ENCODE data around the gene ACKR3. TPM values are rescaled to one million over a fixed set of nuclear protein-coding genes. Genes with fewer than 3 reads are reported as not detected.

The ACKR3 gene
- total RNA-seq, 2 donors from 2014 or later, result 3.5 to 10.1 TPM

DNA sequence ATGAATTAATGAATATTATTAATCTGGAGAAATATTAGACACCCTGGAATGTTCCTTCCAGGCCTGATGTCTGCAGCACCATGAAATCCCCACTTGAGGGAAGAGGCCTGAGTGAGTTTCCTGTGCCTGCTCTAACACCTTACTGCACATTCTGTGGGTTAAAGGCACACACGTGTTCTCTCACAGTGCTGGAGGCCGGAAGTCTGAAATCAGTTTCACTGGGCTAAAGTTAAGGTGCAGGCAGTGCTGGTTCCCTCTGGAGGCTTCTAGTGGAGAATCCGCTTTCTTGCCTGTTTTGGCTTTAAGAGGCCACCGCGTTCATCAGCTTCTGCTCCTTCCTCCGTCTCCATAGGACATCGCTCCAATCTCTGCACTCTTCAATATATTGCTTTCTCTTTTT, 48.7 kb downstream of the ACKR3 start:
- Histone ChIP-seq H3K27ac (no peak overlapping the region), H3K27me3 (no peaks in the 10 kb centered on the region), H3K9ac (ENCODE audit: low read depth in 2 of 2, low read length in 2 of 2) (no peak overlapping the region), H3K4me1 (no peaks in the 10 kb centered on the region), H3K4me3 (no peak overlapping the region), H3K9me3 (no peaks in the 10 kb centered on the region), H3K36me3 (no peaks in the 10 kb centered on the region)
- TF ChIP-seq, protein P1, sequence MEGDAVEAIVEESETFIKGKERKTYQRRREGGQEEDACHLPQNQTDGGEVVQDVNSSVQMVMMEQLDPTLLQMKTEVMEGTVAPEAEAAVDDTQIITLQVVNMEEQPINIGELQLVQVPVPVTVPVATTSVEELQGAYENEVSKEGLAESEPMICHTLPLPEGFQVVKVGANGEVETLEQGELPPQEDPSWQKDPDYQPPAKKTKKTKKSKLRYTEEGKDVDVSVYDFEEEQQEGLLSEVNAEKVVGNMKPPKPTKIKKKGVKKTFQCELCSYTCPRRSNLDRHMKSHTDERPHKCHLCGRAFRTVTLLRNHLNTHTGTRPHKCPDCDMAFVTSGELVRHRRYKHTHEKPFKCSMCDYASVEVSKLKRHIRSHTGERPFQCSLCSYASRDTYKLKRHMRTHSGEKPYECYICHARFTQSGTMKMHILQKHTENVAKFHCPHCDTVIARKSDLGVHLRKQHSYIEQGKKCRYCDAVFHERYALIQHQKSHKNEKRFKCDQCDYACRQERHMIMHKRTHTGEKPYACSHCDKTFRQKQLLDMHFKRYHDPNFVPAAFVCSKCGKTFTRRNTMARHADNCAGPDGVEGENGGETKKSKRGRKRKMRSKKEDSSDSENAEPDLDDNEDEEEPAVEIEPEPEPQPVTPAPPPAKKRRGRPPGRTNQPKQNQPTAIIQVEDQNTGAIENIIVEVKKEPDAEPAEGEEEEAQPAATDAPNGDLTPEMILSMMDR (IDR thresholded peaks at IDR 0.05), result no peak
- DNase-seq, result no peak
- intact Hi-C loops (cut with DNase I), result no loop called here

DNA sequence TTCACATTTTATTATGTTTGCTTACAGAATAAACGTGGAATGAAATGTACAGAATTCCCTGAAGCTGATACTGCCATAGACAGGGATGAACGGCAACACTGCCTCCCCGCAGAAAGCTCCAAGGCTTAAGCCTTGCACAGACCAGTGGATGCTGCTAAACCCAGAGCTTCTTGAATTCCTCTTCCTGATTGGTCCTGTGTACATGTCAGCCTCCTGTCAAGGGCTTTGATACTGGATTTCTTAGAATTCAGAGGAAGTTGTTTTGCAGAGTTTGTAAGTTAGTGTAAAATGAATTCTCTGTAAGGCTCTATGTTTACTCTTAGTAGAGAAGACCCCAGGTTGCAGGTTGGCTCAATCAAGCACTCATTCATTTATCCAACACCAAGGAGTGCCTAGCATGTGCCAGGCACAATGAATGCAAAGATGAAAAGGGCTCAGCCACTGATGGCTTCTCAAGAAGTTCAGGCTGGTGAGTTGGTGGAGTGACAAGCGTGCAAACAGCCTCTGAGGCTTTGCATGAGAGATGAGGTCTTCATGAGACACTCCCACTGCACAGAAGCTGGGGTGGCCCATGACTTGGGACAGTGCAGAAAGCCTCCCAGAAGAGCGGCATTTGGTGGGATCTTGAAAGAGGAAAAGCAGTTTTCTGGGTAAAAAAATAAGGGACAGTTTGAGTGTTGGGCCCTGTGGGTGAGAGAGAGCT, 50.4 kb downstream of the ACKR3 start:
- Histone ChIP-seq H3K4me3 (no peak overlapping the region), H3K4me1 (no peaks in the 10 kb centered on the region), H3K9me3 (no peaks in the 10 kb centered on the region), H3K36me3 (no peaks in the 10 kb centered on the region), H3K27ac (no peak overlapping the region), H3K27me3 (no peaks in the 10 kb centered on the region), H3K9ac (ENCODE audit: low read depth in 2 of 2, low read length in 2 of 2) (no peak overlapping the region)
- DNase-seq, result no peak
- intact Hi-C loops (cut with DNase I), result no loop called here
- TF ChIP-seq, protein P1 (IDR thresholded peaks at IDR 0.05), result no peak

DNA sequence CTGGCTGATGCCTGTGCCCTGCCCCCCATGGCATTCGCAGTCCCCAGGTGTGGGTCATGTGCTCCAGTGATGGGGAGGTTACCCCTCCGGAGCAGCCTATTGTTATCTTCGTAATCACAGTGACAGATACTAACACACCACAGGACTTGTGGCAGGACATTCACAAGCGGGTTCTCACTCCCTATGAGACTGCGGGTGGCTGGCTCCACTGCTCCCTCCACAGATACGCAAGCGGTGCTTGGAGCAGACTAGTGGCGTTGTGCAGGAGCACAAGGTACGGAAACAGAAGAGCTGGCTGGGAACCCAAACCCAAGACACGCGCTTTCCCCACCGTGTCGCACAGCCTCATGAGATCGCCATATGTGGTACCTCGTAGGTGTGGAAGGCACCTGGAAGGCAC, 52.2 kb downstream of the ACKR3 start:
- DNase-seq, result no peak
- H3K9ac ChIP-seq (ENCODE audit: low read depth in 2 of 2, low read length in 2 of 2), result no peak overlapping the region
- H3K4me1 ChIP-seq, result no peaks in the 10 kb centered on the region
- H3K27me3 ChIP-seq, result no peaks in the 10 kb centered on the region
- H3K9me3 ChIP-seq, result no peaks in the 10 kb centered on the region
- no peak overlapping the region for H3K27ac ChIP-seq
- no peaks in the 10 kb centered on the region for H3K36me3 ChIP-seq
- TF ChIP-seq, protein P1 (IDR thresholded peaks at IDR 0.05), result no peak
- intact Hi-C loops (cut with DNase I), result no loop called here
- H3K4me3 ChIP-seq, result no peak overlapping the region

GRCh38 chr2:236622201-236622600, 52.6 kb downstream of the ACKR3 start:
- no peak overlapping the region for H3K9ac ChIP-seq (ENCODE audit: low read depth in 2 of 2, low read length in 2 of 2)
- no peaks in the 10 kb centered on the region for H3K4me1 ChIP-seq
- H3K4me3 ChIP-seq, result no peak overlapping the region
- TF ChIP-seq, protein P1 (IDR thresholded peaks at IDR 0.05), result no peak
- no peak overlapping the region for H3K27ac ChIP-seq
- intact Hi-C loops (cut with DNase I), result no loop called here
- no peaks in the 10 kb centered on the region for H3K9me3 ChIP-seq
- no peaks in the 10 kb centered on the region for H3K36me3 ChIP-seq
- DNase-seq, result no peak
- H3K27me3 ChIP-seq, result no peaks in the 10 kb centered on the region

- H3K27me3 ChIP-seq, result no peaks in the 10 kb centered on the region
- H3K9ac ChIP-seq (ENCODE audit: low read depth in 2 of 2, low read length in 2 of 2), result no peak overlapping the region
- H3K4me3 ChIP-seq, result no peak overlapping the region
- TF ChIP-seq, protein P1 (IDR thresholded peaks at IDR 0.05), result no peak
- no peaks in the 10 kb centered on the region for H3K36me3 ChIP-seq
- H3K4me1 ChIP-seq, result no peaks in the 10 kb centered on the region
- no peaks in the 10 kb centered on the region for H3K9me3 ChIP-seq
- no peak overlapping the region for H3K27ac ChIP-seq
- intact Hi-C loops (cut with DNase I), result no loop called here
- no peak for DNase-seq
These were observed 53.0 kb downstream of the ACKR3 start for GRCh38 chr2:236622660-236623059.

Measured in colonic mucosa (tissue), 4 donors.